GM21390 (cell line): ENCODE data around the gene ATOX1.

Experiments used
- ATAC-seq: cut with Tn5 transposase; IDR thresholded peaks from one replicate; pipeline ENCODE4 v1.9.1; 2021; ENCODE audit not compliant: unreplicated experiment

ATOX1 gene

DNA sequence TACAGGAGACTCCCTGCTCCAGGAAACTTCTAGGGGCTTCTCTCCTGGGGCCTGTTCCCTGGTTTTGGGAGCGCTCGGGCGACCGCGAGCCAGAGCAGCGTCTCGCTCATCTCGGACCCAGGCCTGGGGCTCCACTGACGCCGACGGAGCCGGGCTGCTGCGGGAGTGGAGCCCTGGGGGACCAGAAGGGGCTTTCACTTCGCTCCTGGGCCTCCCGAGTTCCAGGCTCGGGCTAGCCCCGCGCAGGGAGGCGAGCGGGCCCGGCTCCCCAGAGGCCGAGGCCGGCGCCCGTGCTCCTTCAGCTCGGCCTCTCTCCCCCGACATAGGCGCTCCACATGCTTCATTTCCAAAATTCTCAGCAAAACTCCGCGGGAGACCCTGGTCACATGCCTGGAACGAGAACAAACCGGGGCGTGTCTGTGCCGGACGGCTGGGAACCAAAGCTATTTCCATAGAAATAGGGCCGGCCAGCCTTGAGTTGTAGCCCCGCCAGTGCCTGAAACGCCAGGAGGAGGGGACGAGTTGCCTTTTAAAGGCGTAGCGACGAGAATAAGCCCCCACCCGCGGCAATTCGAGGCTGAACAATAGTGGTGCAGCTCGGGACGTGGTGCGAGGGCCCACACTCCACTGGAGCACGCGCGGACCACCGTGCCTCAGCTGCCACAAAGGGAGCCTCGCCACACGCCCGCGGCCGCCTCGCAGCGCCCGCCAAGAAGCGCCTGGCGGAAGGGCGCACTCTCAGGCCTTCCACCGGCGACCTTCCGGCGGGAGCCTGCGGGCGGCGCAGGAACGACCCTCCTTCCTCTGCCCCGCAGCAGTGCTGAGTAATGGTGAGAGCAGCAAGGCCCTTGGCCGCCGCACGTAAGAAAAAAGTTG, 12.2 kb upstream of the ATOX1 start:
- peak; percentile 26 for ATAC-seq

DNA sequence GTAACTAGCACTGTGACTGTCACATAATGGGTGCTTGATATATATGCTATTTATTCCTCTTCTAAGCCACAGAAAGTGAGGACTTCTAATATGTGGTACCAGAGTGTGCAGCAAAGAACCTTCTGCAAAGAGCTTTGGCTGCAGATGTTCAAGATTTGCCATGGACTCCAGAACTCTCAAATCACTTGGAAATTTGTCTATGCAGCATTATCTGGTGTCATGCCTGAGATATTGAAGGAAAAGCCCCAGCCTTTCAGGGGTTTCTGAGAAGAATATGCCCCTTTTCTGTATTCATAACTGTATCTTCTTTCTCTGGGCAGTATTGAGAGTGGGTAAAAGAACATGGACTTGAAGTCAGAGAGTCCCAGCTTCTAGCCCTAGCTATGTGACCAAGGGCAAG, 8.5 kb upstream of the ATOX1 start:
- no peak for ATAC-seq

DNA sequence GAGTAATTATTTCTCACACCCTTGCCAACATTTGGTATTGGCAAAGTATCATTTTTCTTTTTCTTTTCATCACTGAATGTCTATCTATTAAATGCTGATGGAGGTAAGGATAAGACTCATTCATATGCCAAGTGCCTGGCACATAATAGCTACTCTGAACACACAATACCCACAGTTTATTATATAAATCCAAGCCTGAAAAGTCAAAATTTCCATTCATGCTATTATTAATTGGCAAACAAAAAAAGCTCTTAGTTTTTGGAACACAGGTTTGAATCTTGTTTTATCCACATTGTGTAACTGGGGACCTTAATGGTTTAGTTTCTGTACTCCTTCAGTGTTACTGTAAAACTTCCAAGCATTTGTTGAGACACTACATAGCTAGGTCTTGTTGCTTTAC, 6.4 kb upstream of the ATOX1 start:
- ATAC-seq = no peak

GRCh38 chr5:151758141-151758429, 346 bp downstream of the ATOX1 start:
- peak; percentile 21 for ATAC-seq

DNA sequence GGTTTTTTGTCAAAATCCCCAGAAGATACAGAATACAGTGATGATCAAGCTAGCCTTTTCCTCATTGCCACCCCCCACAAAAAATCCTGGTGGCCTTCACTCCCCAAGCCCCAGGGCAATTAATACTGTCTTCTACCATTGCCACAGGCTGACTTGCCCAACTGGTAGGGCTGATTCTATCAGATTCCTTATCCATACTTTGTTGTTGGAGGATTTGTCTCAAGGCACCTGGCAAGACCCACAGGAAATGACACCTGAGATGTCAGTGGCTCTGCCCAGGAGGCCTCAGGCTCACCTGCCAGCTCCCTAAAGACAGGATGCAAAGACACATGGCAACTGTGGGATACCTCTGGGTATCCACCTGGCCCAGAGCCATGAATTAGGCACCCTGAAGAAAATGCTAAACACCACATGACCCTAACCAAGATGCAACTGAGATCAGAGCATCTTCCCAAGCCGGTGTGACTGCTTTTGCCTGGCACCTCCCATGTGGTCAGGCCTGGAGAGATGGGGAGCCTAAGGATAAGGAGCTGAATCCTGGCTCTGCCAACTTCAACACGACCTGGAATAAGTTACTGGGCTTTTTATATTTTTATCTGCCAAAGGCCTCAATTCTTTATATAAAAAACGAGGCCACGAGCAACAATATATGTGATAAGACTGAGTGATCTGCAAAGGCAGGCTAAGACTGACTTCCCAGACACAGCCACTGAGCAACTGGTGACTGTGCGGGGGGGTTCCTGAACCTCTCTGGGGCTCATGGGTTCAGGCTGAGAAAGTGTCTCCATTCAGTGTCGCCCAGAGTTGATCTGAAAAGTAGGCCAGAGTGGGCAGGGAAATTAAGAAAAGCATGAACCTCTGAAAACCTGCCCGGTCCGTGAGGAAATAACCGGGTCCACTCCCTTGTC, 944 bp downstream of the ATOX1 start:
- peak; percentile 19 for ATAC-seq

GRCh38 chr5:151755383-151755782, 3.0 kb downstream of the ATOX1 start:
- no peak for ATAC-seq

DNA sequence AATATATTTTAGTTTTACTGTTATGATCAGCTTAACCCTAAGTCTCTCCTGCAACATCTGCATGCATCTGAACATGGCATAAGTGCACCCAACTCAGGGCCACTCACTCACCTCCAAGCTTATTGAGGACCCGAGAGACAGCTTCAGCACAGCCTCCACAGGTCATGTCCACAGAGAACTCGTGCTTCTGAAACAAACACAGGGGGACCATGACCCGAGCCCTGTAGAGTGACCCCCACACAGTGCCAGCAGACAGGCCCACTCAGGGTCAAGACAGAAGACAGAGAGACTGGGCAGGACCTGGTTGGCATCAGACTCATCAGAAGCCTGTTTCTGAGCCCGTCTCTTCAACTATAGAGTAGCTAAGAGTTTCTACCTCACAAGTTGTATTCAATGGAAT, 6.8 kb downstream of the ATOX1 start:
- ATAC-seq = no peak

DNA sequence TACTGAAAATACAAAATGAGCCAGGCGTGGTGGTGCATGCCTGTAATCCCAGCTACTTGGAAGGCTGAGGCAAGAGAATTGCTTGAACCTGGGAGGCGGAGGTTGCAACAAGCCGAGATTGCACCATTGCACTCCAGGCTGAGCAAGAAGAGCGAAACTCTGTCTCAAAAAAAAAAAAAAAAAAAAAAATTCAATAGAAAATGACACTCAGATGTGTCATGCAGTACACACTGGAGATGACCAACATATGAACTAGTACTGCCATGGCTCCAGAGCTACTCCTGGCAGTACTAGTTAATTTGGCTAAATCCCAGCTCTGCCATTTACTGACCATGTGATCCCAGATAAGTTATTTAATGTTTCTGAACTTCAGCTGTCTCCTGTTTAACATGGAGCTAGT, 7.3 kb downstream of the ATOX1 start:
- no peak for ATAC-seq

GRCh38 chr5:151750121-151750520, 8.3 kb downstream of the ATOX1 start:
- ATAC-seq = no peak

GRCh38 chr5:151745071-151745705, 13.2 kb downstream of the ATOX1 start:
- ATAC-seq = peak; percentile 50

GRCh38 chr5:151743530-151743929, 14.9 kb downstream of the ATOX1 start:
- no peak for ATAC-seq

GRCh38 chr5:151742870-151743294, 15.5 kb downstream of the ATOX1 start:
- ATAC-seq = no peak

DNA sequence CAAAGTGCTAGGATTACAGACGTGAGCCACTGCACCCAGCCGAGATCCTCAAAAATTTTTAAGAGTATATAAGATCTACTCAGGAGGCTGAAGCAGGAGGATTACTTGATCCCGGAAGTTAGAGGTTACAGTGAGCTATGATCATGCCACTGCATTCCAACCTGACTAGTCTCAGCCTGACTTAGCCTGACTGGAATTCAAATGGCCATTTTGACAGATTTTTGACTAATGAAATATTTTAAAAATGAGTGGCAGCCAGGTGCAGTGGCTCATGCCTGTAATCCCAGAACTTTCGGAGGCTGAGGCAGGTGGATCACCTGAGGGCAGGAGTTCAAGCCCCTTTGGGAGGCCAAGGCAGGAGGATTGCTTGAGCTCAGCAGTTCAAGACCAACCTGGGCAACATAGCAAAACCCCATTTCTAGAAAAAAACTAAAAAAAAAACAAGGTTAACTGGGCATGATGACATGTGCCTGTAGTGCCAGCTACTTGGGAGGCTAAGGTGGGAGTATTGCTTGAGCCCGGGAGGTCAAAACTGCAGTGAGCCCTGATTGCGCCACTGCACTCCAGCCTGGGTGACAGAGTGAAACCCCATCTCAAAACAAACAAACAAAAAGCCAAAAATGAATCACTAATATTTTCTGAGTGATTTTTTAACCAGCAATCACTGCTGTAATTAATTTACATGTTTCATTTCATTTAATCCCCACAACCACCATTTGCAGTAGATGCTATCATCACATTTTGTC, 16.6 kb downstream of the ATOX1 start:
- no peak for ATAC-seq

- peak; percentile 9 for ATAC-seq
Observed at GRCh38 chr5:151740958-151741373, 17.5 kb downstream of the ATOX1 start.

- ATAC-seq = peak; percentile 60
Observed at GRCh38 chr5:151740336-151740942, 18.0 kb downstream of the ATOX1 start.

DNA sequence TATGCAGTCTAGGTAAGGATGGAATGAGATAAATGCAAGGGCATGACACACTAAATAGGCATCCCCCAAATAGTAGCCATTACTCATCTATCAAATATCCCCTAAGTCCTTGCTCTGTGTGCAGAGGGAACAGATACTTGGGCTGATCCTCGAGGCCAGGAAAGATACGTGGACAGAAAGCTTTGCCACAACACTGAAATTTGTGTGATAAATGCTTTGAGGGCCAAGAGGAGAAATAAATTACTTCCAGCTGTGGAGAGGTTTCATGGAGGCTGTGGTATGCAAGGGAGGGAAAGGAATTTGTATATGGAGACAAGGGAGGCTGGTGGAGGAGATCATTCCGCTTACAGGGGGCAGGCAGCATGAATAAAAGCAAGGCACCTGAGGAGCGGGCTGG, 18.5 kb downstream of the ATOX1 start:
- ATAC-seq = no peak

- no peak for ATAC-seq
Observed at GRCh38 chr5:151739395-151739794, 19.0 kb downstream of the ATOX1 start.

- no peak for ATAC-seq
Observed at GRCh38 chr5:151738125-151738848, 20.1 kb downstream of the ATOX1 start.

GRCh38 chr5:151737431-151737830, 21.0 kb downstream of the ATOX1 start:
- no peak for ATAC-seq

DNA sequence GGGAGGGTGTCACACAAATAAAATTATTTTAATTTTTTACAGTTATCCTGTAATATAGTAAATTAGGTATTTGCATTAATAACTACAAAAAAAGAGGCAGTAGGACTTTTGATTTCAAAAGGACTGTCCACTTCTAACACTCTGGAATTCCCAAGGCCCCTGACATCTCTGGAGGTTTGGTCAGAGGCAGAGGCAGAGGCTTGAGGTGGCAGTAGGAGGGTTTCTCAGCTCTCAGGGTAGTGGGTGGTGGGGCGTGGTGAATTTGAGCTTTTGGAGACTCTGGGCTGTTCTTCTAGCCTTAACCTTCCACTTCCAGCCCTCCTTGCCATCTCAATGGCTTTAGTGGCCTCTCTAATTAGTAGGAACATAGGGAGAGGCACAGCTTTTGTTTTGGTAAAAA, 22.8 kb downstream of the ATOX1 start:
- no peak for ATAC-seq
